IPS-18a (cell line): ENCODE results near the gene POU2F3.

Experiments
- H3K27ac ChIP-seq: one replicate; pipeline ENCODE4 v1.5.1; 2013; ENCODE audit warnings: low read length
- H3K27me3 ChIP-seq: one replicate; pipeline ENCODE4 v1.6.1; 2013; ENCODE audit warnings: mild to moderate bottlenecking, low read length; ENCODE audit not compliant: control insufficient read depth, insufficient read depth
- H3K36me3 ChIP-seq: one replicate; pipeline ENCODE4 v1.6.1; 2013; ENCODE audit warnings: low read depth, low read length; ENCODE audit not compliant: control insufficient read depth
- H3K4me1 ChIP-seq: one replicate; pipeline ENCODE4 v1.6.1; 2013; ENCODE audit warnings: low read depth, low read length; ENCODE audit not compliant: control insufficient read depth
- H3K4me3 ChIP-seq: one replicate; pipeline ENCODE4 v1.5.1; 2013; ENCODE audit warnings: low read length
- H3K9ac ChIP-seq: one replicate; pipeline ENCODE4 v1.6.1; 2013; ENCODE audit warnings: mild to moderate bottlenecking, low read length, moderate library complexity
- H3K9me3 ChIP-seq: one replicate; pipeline ENCODE4 v1.6.1; 2013; ENCODE audit warnings: low read depth, low read length; ENCODE audit not compliant: control insufficient read depth

POU2F3 gene

DNA sequence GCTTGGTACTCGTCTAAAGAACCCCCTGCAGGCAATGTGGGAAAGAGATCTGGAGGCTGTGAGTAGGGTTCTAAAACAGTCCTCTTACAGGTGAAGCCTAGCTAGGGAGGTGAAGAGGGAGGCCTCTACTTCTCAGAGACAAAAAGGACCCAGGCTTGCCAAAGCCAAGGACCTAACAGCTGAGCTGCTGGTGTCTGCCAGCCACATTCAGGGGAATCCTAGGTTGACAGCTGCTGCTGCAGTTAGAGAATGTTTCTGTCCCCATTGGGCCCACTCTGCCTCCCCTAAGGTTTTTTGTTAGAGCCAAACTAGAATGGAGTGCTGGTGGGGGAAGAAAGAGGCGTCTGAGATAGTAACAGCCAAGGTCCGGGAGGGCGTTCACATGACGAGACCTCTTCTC lies 58.5 kb downstream of the POU2F3 start:
- Histone ChIP-seq H3K4me1 (peaks cover 3% of the 10 kb centered on the region), H3K36me3 (no peaks in the 10 kb centered on the region), H3K9ac (no peak overlapping the region), H3K27me3 (no peaks in the 10 kb centered on the region), H3K9me3 (no peaks in the 10 kb centered on the region), H3K4me3 (no peak overlapping the region), H3K27ac (no peak overlapping the region)

DNA sequence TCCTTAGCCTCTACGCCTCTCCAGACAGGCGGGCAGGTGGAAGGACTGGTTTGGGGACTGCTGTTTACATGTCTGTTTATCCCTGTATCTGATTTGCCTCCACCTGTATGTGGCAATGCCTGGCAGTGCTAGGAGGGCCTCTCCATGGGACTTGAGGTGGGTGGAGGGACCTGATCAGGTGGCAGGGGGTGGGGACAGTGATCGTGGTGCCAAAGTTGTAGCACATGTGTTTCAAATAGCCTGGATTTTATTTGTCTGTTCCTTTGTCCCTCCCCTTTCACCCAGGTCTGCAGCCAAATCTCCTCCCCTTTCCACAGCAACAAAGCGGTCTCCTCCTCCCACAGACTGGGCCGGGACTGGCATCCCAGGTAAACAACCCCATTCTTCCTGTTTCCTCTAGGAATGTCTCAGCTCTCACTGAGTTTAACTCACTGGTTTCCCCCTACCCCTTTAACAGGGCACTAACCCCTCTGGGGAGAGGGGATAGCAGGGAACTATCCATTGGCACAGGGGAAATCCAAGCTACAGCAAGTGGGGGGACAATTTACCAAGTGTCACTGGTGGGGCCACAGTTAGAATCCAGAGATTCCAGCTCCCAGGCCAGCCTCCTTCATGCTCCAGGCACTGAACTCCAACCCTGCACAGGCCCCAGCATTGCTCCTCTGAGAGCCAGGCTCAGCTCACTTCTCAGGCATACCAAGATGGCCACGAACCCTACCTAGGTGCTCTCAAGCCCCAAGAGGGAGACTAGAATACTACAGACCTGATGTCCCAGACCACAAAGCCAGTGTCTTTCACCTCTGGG lies 62.3 kb downstream of the POU2F3 start:
- Histone ChIP-seq H3K27me3 (no peaks in the 10 kb centered on the region), H3K9me3 (no peaks in the 10 kb centered on the region), H3K4me3 (no peak overlapping the region), H3K4me1 (peaks cover 8% of the 10 kb centered on the region), H3K27ac (no peak overlapping the region), H3K9ac (no peak overlapping the region), H3K36me3 (no peaks in the 10 kb centered on the region)

DNA sequence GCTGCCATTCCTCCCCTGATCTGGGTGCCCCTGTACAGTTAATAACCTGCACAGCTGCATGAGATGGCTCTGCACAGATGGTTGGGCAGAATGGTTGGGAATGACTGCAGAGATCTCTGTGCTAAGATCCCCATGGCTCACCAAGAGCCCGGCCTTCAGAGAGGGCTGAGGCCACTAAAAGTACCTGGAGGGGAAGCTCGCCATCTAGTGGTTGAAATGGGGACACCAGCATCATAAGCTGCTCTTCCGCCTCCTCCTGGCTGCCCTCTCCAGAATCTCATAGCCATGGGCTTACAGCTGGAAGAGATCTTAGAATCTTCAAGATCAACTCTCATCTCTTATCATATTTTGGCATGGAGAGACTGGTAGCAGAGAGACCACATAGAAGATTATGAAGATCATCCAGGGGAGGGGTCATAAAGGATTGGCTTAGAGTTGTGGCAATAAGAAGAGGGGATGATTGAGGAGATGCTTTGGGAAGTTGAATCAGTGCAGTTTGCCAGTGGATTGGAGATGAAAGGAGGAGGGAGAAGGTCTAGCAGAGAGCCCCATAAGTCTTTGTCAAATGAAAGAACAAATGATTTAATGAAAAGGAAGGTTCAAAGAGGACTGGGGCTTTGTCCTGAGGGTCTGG lies 63.2 kb downstream of the POU2F3 start:
- Histone ChIP-seq H3K4me3 (no peak overlapping the region), H3K27me3 (no peaks in the 10 kb centered on the region), H3K9ac (no peak overlapping the region), H3K4me1 (peaks cover 8% of the 10 kb centered on the region), H3K27ac (no peak overlapping the region), H3K9me3 (no peaks in the 10 kb centered on the region), H3K36me3 (no peaks in the 10 kb centered on the region)

DNA sequence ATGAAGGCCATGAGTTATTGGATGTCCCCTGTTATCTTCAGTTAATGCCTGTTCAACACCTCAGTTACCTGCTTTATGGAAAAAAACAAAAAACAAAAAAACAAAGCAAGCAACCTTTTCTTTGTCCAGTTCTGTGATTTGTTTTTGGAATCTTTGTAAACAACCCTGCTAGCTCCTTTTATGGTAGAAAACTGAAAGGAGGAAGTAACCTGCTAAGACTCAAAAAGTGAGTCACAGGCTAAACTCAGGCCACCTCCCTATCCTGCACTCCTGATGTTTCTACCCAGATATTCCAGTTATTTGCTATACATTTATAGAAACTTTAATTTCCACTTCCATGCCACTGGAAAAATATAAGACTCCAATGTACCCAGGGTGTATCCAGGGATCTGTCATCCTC lies 64.6 kb downstream of the POU2F3 start:
- no peak overlapping the region for H3K4me3 ChIP-seq
- no peak overlapping the region for H3K9ac ChIP-seq
- H3K27ac ChIP-seq: no peak overlapping the region
- no peaks in the 10 kb centered on the region for H3K9me3 ChIP-seq
- peaks cover 8% of the 10 kb centered on the region for H3K4me1 ChIP-seq
- H3K36me3 ChIP-seq: no peaks in the 10 kb centered on the region
- no peaks in the 10 kb centered on the region for H3K27me3 ChIP-seq

DNA sequence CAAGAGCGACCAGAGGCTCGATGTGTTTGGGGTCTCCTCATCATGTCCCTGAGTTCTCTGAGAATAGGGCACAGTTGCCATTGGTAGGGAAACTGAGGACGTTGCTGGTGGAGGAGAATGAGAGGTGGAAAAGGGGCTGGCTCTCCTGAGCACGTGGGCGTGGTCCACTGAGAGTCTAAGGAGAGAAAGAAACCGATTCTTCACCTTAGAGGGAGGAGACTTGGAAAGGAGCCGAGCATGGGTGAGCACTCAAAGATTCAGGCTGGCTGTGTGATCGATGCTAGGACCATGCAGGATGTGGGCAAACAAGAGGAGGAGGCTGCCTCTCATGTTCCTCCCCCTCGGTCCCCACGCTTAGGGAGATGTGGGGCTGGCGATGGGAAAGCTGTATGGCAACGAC lies 65.3 kb downstream of the POU2F3 start:
- Histone ChIP-seq H3K4me3 (no peak overlapping the region), H3K9me3 (no peaks in the 10 kb centered on the region), H3K27ac (no peak overlapping the region), H3K4me1 (peaks cover 5% of the 10 kb centered on the region), H3K36me3 (no peaks in the 10 kb centered on the region), H3K9ac (no peak overlapping the region), H3K27me3 (no peaks in the 10 kb centered on the region)

DNA sequence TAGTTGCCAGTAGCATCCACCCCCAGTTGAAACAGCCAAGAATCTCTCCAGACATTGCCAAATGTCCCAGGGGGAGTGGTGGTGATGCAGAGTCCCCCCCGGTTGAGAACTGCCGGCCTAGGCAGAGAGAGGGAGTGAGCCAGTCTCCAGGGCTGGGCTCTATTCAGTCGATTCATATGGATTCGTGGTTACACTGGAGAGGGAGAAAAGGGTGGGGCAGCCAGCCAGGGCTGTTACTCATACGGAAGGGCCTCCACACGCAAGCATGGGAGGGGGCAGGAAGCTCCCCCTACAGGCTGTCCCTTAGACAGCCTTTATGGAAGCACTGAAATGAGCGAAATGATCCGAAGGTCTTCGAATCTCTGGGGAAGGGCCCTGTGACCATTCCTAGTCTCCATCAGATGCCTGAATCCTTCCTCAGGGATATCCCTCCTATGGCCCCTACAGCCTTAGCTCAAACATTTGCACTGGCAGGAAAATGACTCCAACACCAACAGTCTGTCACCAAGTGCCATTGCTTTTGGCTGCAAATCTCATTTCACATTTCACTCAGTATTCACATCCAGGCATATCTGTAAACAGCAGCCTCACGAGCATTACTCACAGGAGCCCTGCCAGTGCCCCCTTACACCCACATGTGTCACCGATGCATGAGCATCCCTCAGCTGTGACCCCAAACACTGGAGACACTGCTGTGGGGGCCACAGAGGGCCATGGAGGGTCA lies 66.7 kb downstream of the POU2F3 start:
- Histone ChIP-seq H3K9ac (no peak overlapping the region), H3K4me3 (no peak overlapping the region)

DNA sequence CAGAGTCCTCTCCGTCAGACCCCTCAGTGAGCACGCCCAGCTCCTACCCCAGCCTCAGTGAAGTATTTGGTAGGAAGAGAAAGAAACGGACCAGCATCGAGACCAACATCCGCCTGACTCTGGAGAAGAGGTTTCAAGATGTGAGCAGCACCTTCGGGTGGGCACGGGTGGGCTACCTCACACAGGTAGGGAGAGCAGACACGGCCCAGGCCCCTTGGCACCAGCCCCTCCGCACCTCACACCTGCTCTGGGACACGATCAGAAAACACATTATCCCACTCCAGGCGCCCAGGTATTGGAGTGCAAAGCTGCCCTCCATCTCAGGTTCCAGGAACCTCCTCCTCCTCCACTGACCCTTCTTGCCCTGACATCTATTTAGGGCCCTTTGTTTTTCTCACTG lies 67.5 kb downstream of the POU2F3 start:
- no peak overlapping the region for H3K27ac ChIP-seq
- no peaks in the 10 kb centered on the region for H3K9me3 ChIP-seq
- no peaks in the 10 kb centered on the region for H3K27me3 ChIP-seq
- H3K9ac ChIP-seq: no peak overlapping the region
- no peak overlapping the region for H3K4me3 ChIP-seq
- H3K36me3 ChIP-seq: no peaks in the 10 kb centered on the region
- peaks cover 5% of the 10 kb centered on the region for H3K4me1 ChIP-seq

More for the DNA sequence above, 66.7 kb downstream of the POU2F3 start:
- H3K4me1 ChIP-seq: peaks cover 5% of the 10 kb centered on the region
- no peak overlapping the region for H3K27ac ChIP-seq
- H3K9me3 ChIP-seq: no peaks in the 10 kb centered on the region
- H3K36me3 ChIP-seq: no peaks in the 10 kb centered on the region
- H3K27me3 ChIP-seq: no peaks in the 10 kb centered on the region

DNA sequence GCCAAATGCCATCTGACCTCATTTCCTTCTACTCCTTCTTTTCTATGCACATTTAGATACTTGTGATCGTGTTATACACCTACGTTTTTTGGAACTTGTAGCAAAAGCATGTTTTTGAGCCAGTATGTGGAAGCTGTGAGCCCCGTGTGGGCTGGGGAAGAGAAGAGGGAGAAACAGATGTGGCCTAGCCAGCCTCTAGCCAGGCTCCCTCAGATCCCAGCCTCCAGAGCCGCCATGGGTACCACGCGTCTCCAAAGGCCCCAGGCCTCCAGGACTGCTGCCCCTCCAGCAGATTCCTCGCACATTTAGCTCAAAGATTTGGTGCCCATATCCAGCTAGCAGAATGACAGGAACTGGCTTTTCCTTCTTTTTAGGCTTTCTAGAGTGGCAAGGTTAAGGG lies 68.1 kb downstream of the POU2F3 start:
- Histone ChIP-seq H3K27me3 (no peaks in the 10 kb centered on the region), H3K27ac (no peak overlapping the region), H3K9ac (no peak overlapping the region), H3K9me3 (no peaks in the 10 kb centered on the region), H3K4me3 (no peak overlapping the region), H3K36me3 (no peaks in the 10 kb centered on the region), H3K4me1 (peaks cover 5% of the 10 kb centered on the region)

DNA sequence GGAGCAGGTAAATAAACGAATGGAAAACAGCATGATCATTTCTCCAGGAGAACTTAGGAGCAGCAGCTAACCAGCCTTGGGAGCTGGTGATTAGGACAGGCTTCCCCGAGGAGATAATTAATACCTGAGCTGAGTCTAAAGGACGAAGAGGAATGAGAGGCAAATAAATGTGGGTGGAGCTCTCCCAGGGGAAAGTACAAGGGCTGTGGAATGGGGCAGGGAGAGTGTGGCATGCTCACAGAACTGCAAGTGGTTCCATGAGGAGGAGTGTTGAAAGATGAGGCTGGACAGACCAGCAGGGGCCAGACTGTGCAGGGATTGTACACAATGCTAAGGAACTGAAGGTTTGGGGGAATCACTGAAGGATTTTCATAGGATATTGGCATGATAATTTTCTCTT lies 70.9 kb downstream of the POU2F3 start:
- no peak overlapping the region for H3K27ac ChIP-seq
- H3K36me3 ChIP-seq: no peaks in the 10 kb centered on the region
- H3K4me3 ChIP-seq: no peak overlapping the region
- peaks cover 5% of the 10 kb centered on the region for H3K4me1 ChIP-seq
- no peak overlapping the region for H3K9ac ChIP-seq
- no peaks in the 10 kb centered on the region for H3K9me3 ChIP-seq
- no peaks in the 10 kb centered on the region for H3K27me3 ChIP-seq

DNA sequence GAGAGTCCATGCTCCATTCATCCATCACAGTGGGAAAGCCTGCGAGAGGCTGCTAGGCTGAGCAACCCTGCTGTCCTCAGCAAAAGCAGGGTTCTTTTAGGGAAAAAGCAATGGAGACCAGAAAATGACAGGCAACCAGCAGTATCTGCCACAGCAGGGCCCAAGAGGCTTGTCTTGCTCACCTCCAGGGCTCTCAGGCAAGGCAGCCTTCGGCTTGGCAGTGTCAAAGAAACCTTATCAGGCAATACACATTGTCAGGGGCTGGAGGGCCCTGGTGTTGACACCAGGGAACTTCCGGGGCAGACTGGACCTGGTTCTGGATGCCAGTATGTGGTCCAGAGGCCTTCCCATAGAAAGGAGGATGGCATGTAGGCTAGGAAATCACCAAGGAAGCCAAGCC lies 74.9 kb downstream of the POU2F3 start:
- Histone ChIP-seq H3K27ac (no peak overlapping the region), H3K9me3 (no peaks in the 10 kb centered on the region), H3K27me3 (no peaks in the 10 kb centered on the region), H3K9ac (no peak overlapping the region), H3K36me3 (no peaks in the 10 kb centered on the region), H3K4me3 (no peak overlapping the region), H3K4me1 (peaks cover 12% of the 10 kb centered on the region)

DNA sequence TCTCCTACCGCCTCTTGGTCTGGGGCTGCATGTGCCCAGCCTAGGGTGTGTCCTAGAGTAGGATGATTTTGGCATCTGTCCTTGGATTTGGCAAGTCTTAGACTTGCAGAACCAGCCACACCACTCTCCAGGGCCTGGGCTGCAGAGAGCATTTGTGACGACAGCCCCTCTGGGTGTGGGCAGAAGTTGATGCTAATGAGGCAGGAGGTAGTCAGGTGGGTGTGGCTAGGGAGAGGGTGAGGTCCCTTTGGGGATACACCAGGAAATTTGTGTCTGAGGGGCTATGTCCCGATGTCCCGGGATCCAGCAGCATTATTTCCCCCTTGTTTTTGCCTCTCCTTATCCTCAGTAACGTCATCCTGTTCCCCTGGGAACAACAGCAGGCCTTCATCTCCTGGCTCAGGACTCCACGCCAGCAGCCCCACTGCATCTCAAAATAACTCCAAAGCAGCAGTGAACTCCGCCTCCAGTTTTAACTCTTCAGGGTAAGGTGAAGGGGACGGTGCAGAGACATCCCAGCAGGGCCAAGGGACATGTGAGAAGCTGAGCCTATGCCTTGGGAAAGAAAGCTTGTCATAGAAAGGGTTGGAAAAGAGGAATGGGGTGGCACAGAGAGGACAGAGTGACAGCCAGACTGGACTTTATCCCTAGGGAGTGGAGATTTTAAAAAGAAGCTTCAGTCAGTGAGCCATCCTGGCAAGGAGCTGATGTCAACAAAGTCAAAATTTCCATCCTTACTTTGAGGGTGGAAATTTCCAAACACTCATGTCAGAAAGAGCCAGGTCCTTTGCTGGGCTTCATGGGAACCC lies 77.1 kb downstream of the POU2F3 start:
- no peak overlapping the region for H3K27ac ChIP-seq
- H3K9me3 ChIP-seq: no peaks in the 10 kb centered on the region
- no peaks in the 10 kb centered on the region for H3K36me3 ChIP-seq
- peaks cover 12% of the 10 kb centered on the region for H3K4me1 ChIP-seq
- H3K9ac ChIP-seq: no peak overlapping the region
- H3K4me3 ChIP-seq: peak overlapping the region; percentile 53
- no peaks in the 10 kb centered on the region for H3K27me3 ChIP-seq
